ENCODE results near the gene GDPGP1.
A peak's percentile ranks its signal among the peaks of the same experiment; 100 is the strongest.
"Not testable (repeated sequence)": the region's sequence is repeated elsewhere in the genome, so short reads cannot be mapped to it uniquely, and the experiment has no call there.

Gene GDPGP1, protein sequence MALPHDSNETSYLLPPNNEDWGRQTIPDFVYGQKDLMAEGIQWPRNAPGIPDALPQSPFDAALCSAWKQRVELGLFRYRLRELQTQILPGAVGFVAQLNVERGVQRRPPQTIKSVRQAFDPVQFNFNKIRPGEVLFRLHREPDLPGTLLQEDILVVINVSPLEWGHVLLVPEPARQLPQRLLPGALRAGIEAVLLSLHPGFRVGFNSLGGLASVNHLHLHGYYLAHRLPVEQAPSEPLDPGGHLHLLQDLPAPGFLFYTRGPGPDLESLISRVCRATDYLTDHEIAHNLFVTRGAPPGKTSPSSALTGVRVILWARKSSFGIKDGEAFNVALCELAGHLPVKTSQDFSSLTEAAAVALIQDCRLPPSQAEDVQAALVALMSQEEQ

GRCh38 chr15:90234096-90234988 lies at the start of gene GDPGP1:
TSS of gene GDPGP1 (plus strand) at chr15:90234209. CDS start at chr15:90240909, 6,700 bp downstream.
- peak; percentile 95 to 96 for DNase-seq

- peak; percentile 72 to 73 for DNase-seq
Measured at GRCh38 chr15:90184786-90185704, 49.0 kb upstream of the GDPGP1 start.

DNA sequence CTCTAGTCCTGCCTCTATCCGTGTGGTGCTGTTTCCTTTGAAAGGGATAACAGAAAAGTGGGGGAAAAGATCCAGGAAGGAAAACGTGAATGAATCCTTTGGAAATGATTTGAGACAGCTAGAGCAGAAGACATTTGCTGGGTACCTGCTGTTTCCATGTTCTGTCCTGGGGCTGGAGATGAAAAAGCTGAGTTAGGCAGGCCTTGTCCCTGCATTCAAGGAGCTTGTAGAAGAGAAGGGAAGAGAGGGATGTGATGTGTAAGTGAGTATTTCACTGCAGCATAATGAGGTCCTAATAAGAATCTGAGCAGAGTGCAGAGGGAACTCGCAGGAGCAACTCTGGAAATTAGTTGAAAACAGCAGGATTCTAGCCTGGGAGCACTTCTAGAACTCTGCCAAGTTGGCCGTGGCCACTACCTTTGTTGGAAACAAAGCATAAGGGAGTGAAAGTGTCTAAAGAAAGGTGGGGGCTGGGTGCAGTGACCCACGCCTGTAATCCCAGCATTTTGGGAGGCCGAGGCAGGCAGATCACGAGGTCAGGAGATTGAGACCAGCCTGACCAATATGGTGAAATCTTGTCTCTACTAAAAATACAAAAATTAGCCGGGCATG lies 46.6 kb upstream of the GDPGP1 start:
- no peak for DNase-seq

DNA sequence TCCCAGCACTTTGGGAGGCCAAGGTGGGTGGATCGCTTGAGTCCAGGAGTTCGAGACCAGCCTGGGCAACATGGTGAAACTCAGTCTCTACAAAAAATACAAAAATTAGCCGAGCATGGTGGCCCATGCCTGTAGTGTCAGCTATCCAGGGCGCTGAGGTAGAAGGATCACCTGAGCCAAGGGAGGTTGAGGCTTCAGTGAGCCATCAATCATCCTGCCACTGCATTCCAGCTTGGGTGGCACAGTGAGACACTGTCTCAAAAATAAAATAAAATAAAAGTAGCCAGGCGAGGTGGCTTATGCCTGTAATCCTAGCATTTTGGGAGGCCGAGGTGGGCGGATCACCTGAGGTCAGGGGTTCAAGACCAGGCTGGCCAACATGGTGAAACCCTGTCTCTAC lies 45.9 kb upstream of the GDPGP1 start:
- DNase-seq: not testable (repeated sequence)

DNA sequence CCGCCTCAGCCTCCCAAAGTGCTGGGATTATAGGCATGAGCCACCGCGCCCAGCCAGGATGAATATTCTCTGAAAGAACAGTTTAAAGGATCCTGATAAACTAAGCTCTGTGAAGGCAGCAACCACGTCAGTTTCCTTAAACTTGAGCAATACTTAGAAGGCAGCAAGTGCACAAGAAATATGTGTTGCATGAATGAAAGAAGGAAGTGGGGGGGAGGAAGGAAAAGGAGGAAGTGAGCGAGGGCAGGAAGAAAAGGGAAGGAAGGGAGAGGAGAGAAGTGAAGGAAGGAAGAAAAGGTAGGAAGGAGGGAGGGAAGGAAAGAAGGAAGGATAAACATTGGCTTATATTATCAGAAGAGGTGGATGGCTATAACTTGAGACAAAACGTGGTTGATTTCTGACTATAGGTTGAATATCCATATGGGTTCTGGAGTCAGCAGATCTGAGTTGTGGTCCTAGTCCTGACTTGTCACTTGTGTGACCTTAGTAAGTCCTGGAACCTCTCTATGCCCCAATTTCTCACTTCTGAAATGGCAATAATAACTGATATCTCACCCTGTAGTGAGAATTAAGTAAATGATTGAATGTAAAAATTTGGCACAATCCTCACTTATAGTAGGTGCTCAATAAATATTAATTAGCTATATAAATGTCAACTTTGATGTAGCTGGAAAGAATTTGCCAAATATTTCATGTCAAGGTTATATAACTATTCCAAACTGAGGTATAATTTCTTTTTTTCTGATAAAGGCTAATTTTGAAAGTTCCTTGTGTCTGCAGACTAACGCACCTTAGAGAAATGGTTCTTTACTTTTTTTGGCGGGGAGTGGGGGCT lies 44.9 kb upstream of the GDPGP1 start:
- DNase-seq: no peak

DNA sequence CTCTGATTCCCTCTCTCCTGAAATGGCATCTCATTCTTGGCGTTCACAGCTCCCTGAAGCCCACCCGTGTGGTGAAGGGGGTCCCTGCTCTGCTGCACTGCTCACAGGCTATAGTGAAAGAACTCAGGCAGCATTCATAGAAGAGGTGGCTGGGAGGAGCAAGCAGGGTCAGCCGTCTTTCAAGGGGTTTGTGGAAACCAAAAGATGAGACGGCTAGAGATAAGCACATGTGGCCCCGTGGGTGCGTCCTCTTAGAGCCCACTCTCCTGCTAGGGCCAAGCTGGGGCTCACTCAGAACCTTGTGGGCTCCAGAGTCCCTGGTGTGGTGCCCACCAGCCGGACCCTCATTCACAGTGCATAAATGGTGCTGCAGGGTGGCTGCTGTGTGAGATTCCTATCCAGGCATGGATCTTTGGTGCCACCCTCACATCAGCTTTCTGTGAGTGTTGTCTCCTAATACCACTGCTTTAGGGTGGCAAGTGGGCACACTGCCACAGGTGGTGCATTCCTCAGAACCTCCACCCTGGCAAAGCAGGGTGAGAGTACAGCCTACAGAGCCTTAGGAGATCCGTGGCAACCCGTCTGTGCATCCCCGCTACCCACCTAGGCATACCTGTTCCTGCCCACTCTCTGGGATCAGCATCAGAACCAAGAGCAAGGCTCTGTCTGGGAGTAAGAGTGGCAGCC lies 44.1 kb upstream of the GDPGP1 start:
- no peak for DNase-seq

- DNase-seq: peak in 1 of 2 donors; percentile 55
Measured at GRCh38 chr15:90190606-90191343, 43.2 kb upstream of the GDPGP1 start.

GRCh38 chr15:90191344-90191687 lies 42.7 kb upstream of the GDPGP1 start:
- no peak for DNase-seq

DNA sequence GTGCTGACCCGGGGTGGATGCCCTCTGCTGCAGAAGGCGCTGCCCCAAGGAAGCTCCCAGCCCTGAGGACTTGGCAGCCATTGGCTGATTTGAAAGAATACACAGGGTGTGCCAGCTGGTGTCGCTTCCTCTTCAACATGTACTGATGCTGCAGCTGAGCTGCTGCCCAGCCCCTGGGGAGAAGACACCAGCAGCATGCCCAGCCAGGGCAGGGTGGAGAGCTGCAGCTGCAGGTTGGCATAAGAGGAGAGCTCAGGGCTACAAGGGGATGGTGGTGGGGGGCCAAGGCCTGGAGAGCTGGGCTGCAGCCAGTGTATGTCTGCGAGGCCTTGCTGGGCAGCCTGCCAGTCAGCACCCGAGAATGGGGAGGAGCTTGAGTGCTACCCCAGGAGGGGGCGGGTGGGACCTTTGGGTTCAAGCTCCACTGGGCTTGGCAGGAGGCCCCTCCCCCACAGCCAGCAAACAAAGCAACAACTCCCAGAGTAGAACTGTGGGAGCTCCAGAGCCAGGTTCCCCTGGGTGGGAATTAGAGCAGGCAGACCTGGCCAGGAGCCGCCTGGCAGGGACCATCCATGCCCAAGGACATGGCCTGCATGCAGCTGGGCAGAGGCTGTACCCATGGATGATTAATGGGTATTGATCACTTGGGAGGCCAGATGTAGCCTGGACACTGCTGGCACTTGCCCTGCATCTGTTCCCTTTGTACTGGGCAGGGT lies 42.1 kb upstream of the GDPGP1 start:
- peak; percentile 42 to 70 for DNase-seq

DNA sequence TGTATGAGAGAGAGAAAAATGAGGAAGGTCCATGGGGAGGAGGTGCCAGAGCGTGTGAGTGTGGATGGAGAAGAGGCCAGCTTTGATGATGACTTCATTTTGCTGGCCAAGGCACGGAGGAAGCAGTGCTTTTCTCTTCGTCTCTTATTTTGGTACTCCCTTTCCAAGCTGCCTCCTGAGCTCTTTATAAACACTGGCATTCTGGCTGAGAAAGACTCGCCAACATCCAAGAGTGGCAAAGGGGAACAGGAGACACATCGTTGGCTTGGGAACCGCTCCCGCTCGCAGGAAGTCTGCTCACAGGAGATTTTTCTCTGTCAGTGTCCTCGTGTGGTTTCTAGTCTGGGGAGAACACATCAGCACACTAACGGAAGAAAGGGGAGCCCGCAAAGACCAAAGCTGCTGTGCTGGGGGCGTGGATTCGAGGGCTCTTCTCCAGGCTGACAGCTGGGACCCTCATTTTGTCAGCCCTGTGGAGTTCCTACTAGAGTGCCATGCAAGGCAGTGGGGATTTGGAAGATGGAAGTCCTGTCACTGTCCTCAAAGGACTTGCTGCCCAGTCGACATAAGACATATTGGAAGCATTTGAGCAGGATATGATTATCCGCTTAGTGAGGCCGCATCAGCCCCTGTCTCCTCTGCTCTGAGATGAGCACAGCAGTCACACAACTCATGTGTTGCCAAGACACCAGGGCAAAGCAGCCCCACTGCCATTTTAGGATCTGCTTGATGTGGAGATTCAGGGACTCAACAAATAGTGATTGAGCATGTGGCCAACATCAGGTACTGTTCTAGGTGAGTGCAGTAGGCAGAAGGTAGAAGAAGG lies 40.8 kb upstream of the GDPGP1 start:
- no peak for DNase-seq

GRCh38 chr15:90194655-90195054 lies 39.4 kb upstream of the GDPGP1 start:
- no peak for DNase-seq

GRCh38 chr15:90200534-90201129 lies 33.4 kb upstream of the GDPGP1 start:
- no peak for DNase-seq

DNA sequence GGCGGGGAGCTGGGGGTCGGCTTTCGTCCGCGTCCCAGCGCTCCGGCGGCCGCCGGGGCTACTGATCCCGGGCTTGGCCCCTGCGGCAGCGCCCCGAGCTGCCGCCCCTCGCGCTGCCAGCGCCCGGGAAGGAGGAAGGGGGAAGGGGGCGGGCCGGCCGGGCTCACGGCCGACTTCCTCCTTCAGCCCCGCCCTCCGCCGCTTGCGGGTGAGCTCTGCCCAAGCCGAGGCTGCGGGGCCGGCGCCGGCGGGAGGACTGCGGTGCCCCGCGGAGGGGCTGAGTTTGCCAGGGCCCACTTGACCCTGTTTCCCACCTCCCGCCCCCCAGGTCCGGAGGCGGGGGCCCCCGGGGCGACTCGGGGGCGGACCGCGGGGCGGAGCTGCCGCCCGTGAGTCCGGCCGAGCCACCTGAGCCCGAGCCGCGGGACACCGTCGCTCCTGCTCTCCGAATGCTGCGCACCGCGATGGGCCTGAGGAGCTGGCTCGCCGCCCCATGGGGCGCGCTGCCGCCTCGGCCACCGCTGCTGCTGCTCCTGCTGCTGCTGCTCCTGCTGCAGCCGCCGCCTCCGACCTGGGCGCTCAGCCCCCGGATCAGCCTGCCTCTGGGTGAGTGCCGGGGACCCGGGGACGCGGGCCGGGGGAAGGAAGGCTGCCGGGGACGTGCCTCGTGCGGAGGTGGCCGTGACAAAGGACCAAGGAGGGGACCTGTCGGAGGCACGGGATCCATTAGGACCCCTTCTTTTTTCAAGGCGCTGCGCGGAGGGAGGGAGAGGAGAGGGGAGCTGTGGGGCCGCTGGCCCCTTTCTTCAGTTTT lies 32.7 kb upstream of the GDPGP1 start, which contains the start of gene SEMA4B:
Gene SEMA4B (plus strand): TSS at position 201 of the 814 bp plus-strand sequence. CDS start 249 bp downstream, at position 450.
- DNase-seq: peak; percentile 67 to 76

DNA sequence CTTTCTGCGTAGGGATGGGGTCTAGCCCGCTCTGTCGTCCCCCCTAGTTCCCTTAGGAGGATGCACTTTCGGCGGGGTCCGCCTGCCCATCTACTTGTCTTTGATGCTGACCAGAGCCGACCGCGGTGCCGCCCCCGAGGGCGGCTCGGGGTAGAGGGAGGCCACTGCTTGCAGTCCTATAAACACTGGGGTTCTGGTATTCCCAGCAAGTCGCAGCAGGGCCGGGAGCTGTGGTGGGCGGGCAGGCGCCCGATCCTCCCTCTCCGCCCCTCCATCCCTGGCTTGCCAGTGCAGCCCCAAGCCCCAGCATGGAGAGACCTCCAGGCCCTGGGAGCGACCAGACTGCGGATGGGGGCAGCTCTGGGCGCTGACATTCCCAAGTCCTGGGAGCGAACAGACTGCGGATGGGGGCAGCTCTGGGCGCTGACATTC lies 32.0 kb upstream of the GDPGP1 start:
- no peak for DNase-seq

DNA sequence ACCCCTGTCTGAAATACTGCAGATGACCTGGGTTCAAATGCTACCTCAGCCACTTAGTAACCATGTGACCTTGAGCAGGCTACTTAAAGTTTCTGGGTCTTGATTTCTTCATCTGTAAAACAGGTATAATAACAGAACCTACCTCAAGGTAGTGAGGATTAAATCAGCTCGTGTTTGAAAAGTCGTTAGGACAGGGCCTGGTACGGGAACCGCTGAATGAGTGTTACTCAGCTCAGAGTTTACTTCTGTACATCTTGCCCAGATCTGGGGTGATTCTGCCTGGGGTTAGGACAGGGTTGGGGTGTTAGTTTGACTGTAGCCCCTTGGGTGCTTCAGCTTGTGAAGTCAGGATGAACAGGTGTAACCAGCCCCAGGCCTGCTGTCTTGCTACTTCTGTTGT lies 31.1 kb upstream of the GDPGP1 start:
- no peak for DNase-seq

- no peak for DNase-seq
Measured at GRCh38 chr15:90203473-90203872, 30.5 kb upstream of the GDPGP1 start.

DNA sequence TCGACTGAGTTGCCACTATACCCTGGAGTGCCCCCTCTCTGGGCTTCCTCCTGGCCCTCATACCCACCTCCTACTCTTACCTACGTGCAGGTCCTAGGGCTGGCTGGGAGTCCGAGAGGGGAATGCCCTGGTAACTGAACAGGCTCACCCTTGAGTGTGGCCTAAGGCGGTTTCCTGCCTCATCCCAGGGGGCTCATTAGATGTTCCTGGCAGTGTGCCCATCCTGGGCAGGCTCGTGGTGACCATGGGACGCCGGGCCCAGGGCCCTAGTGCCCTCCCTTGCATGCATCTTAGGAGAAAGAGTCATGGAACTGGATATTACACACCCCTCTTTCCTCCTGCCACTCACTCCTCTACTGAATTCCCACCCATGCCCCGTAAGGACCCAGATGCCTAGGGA lies 30.1 kb upstream of the GDPGP1 start:
- no peak for DNase-seq
